Measurements from ENCODE around the gene GNG2.

Gene GNG2

DNA sequence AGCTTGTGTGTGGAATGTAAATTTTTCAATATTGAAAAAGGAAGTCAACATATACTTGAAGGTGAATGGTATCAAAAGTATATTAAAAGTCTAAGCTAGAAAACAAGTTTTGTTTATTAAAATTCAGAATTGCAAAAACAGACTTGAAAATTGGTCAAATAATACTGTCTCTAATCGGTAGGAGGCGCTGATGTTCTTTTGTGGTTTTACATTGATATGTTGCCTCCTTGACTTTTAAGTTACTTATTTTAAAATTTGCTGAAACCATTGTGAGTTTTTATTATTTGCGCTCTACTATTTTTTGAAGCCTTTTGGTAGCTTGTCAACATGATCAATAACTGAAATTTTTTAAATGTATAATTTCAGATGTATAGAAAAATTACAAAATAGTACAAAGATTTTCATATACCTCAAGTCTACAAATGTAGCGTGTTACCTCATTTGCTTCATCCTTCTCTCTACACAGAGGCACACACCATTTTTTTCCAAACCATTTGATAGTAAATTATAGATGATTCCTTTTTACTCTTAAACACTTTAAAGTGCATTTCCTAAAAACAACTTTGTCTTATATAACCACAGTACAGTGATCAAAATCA is 135.8 kb downstream of the GNG2 start:
- Histone ChIP-seq H2BK15ac (ENCODE audit: low read length) (no peak overlapping the region), H4K91ac (ENCODE audit: low read depth, low read length, poor library complexity) (no peak overlapping the region), H3K36me3 (replicated peaks in 1 of 2; ENCODE audit: control insufficient read depth in 2 of 2, insufficient read depth in 2 of 2, low read length in 2 of 2) (peaks cover 5 to 100% of the 10 kb centered on the region in 2 donors), H4K8ac (ENCODE audit: low read depth, low read length) (no peak overlapping the region), H3K9me3 (replicated peaks in 1 of 2; ENCODE audit: control insufficient read depth in 2 of 2, insufficient read depth in 1 of 2, low read depth in 1 of 2, low read length in 2 of 2) (no peaks in the 10 kb centered on the region), H3K14ac (ENCODE audit: low read length) (no peak overlapping the region), H2BK5ac (ENCODE audit: low read length) (no peak overlapping the region), H3K4ac (ENCODE audit: low read length) (no peak overlapping the region), H3K23ac (ENCODE audit: low read depth, low read length, poor library complexity) (no peak overlapping the region), H2AK5ac (ENCODE audit: low read depth, low read length) (no peak overlapping the region), H3K4me3 (ENCODE audit: low read length in 2 of 2) (no peak overlapping the region), H3K18ac (ENCODE audit: low read length) (no peak overlapping the region), H3K4me2 (ENCODE audit: insufficient read depth, low read length, poor library complexity, severe bottlenecking) (no peak overlapping the region), H2AFZ (ENCODE audit: low read length) (no peak overlapping the region), H3K27ac (replicated peaks; ENCODE audit: low read length) (no peak overlapping the region), H3K27me3 (ENCODE audit: control insufficient read depth in 3 of 3, insufficient read depth in 3 of 3, low read depth in 1 of 3, low read length in 3 of 3) (no peaks in the 10 kb centered on the region), H2BK120ac (ENCODE audit: low read depth, low read length) (no peak overlapping the region), H3K9ac (ENCODE audit: low read depth, low read length, poor library complexity) (no peak overlapping the region), H3K4me1 (ENCODE audit: control insufficient read depth in 2 of 2, insufficient read depth in 1 of 2, low read depth in 1 of 2, low read length in 2 of 2) (no peaks in the 10 kb centered on the region), H3K79me1 (ENCODE audit: low read depth, low read length) (peaks cover 3% of the 10 kb centered on the region), H2BK12ac (ENCODE audit: low read length) (no peak overlapping the region)
- DNase-seq (ENCODE audit: low spot score) = no peak
- whole genome bisulfite sequencing, 2 donors (ENCODE audit: extremely low coverage in 2 of 2, insufficient read length in 2 of 2, insufficient replicate concordance in 1 of 2) = no CpG with 5 or more reads among the region's 4 CpGs

DNA sequence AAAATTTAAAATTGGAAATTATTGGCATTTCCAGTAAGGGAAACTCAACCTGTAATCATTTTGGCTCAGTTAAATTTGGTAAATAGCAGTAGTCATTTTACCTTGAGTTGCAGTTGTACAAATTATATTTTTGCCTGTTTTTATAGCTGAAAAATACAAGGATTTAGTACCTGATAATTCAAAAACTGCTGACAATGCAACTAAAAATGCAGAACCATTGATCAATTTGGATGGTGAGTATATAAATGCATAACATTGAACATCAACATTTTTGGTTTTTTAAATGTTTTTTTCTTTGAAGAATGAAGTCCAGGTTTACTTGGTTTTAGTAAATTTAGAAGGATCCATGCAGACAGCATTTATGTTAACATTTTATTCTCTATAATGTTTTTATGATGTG is 137.9 kb downstream of the GNG2 start:
- H2AK5ac ChIP-seq (ENCODE audit: low read depth, low read length) = no peak overlapping the region
- no peak overlapping the region for H4K8ac ChIP-seq (ENCODE audit: low read depth, low read length)
- no peak overlapping the region for H3K4me2 ChIP-seq (ENCODE audit: insufficient read depth, low read length, poor library complexity, severe bottlenecking)
- H3K18ac ChIP-seq (ENCODE audit: low read length) = no peak overlapping the region
- H3K9me3 ChIP-seq (replicated peaks in 1 of 2; ENCODE audit: control insufficient read depth in 2 of 2, insufficient read depth in 1 of 2, low read depth in 1 of 2, low read length in 2 of 2) = no peaks in the 10 kb centered on the region
- H2AFZ ChIP-seq (ENCODE audit: low read length) = no peak overlapping the region
- H2BK12ac ChIP-seq (ENCODE audit: low read length) = no peak overlapping the region
- H2BK5ac ChIP-seq (ENCODE audit: low read length) = no peak overlapping the region
- H3K23ac ChIP-seq (ENCODE audit: low read depth, low read length, poor library complexity) = no peak overlapping the region
- H3K27ac ChIP-seq (replicated peaks; ENCODE audit: low read length) = no peak overlapping the region
- no peak overlapping the region for H2BK15ac ChIP-seq (ENCODE audit: low read length)
- H3K4me3 ChIP-seq (ENCODE audit: low read length in 2 of 2) = no peak overlapping the region
- H2BK120ac ChIP-seq (ENCODE audit: low read depth, low read length) = no peak overlapping the region
- DNase-seq (ENCODE audit: low spot score) = no peak
- H3K79me1 ChIP-seq (ENCODE audit: low read depth, low read length) = no peaks in the 10 kb centered on the region
- H3K4ac ChIP-seq (ENCODE audit: low read length) = no peak overlapping the region
- peaks cover 2% of the 10 kb centered on the region in 2 donors for H3K4me1 ChIP-seq (ENCODE audit: control insufficient read depth in 2 of 2, insufficient read depth in 1 of 2, low read depth in 1 of 2, low read length in 2 of 2)
- no peak overlapping the region for H3K14ac ChIP-seq (ENCODE audit: low read length)
- no peak overlapping the region for H3K9ac ChIP-seq (ENCODE audit: low read depth, low read length, poor library complexity)
- H3K27me3 ChIP-seq (ENCODE audit: control insufficient read depth in 3 of 3, insufficient read depth in 3 of 3, low read depth in 1 of 3, low read length in 3 of 3) = no peaks in the 10 kb centered on the region
- peaks cover 7 to 100% of the 10 kb centered on the region in 2 donors for H3K36me3 ChIP-seq (replicated peaks in 1 of 2; ENCODE audit: control insufficient read depth in 2 of 2, insufficient read depth in 2 of 2, low read length in 2 of 2)
- no peak overlapping the region for H4K91ac ChIP-seq (ENCODE audit: low read depth, low read length, poor library complexity)

DNA sequence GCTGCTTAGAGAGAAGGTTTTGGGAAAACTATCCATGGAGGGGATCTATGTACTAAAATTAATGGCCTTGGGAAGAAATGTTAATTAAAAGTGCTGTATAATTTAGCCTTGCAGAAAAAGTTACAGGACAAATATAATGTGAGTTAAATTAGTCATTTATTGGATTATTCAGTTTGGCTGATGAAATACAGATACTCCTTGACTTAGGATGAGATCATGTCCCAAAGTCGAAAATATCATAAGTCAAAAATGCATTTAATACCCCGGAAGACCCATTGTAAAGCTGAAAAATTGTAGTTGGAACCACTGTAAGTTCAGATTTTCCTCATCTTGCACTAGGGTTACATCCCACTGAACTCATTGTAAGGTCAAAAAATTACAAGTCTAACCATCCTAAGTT is 138.7 kb downstream of the GNG2 start:
- H3K36me3 ChIP-seq (replicated peaks in 1 of 2; ENCODE audit: control insufficient read depth in 2 of 2, insufficient read depth in 2 of 2, low read length in 2 of 2) = peaks cover 8 to 100% of the 10 kb centered on the region in 2 donors
- H3K79me1 ChIP-seq (ENCODE audit: low read depth, low read length) = no peaks in the 10 kb centered on the region
- H3K4me3 ChIP-seq (ENCODE audit: low read length in 2 of 2) = no peak overlapping the region
- WGBS, 2 donors (ENCODE audit: extremely low coverage in 2 of 2, insufficient read length in 2 of 2, insufficient replicate concordance in 1 of 2) = no CpG with 5 or more reads among the region's 2 CpGs
- H4K8ac ChIP-seq (ENCODE audit: low read depth, low read length) = no peak overlapping the region
- no peak overlapping the region for H3K23ac ChIP-seq (ENCODE audit: low read depth, low read length, poor library complexity)
- no peak overlapping the region for H4K91ac ChIP-seq (ENCODE audit: low read depth, low read length, poor library complexity)
- H2BK15ac ChIP-seq (ENCODE audit: low read length) = no peak overlapping the region
- H2BK5ac ChIP-seq (ENCODE audit: low read length) = no peak overlapping the region
- no peak overlapping the region for H2BK120ac ChIP-seq (ENCODE audit: low read depth, low read length)
- H3K18ac ChIP-seq (ENCODE audit: low read length) = no peak overlapping the region
- H3K27ac ChIP-seq (replicated peaks; ENCODE audit: low read length) = no peak overlapping the region
- DNase-seq (ENCODE audit: low spot score) = no peak
- no peak overlapping the region for H2AK5ac ChIP-seq (ENCODE audit: low read depth, low read length)
- no peak overlapping the region for H3K4me2 ChIP-seq (ENCODE audit: insufficient read depth, low read length, poor library complexity, severe bottlenecking)
- no peak overlapping the region for H3K4ac ChIP-seq (ENCODE audit: low read length)
- H3K9me3 ChIP-seq (replicated peaks in 1 of 2; ENCODE audit: control insufficient read depth in 2 of 2, insufficient read depth in 1 of 2, low read depth in 1 of 2, low read length in 2 of 2) = no peaks in the 10 kb centered on the region
- no peak overlapping the region for H2BK12ac ChIP-seq (ENCODE audit: low read length)
- H3K27me3 ChIP-seq (ENCODE audit: control insufficient read depth in 3 of 3, insufficient read depth in 3 of 3, low read depth in 1 of 3, low read length in 3 of 3) = no peaks in the 10 kb centered on the region
- H3K14ac ChIP-seq (ENCODE audit: low read length) = no peak overlapping the region
- peaks cover 2% of the 10 kb centered on the region in 2 donors for H3K4me1 ChIP-seq (ENCODE audit: control insufficient read depth in 2 of 2, insufficient read depth in 1 of 2, low read depth in 1 of 2, low read length in 2 of 2)
- H2AFZ ChIP-seq (ENCODE audit: low read length) = no peak overlapping the region
- no peak overlapping the region for H3K9ac ChIP-seq (ENCODE audit: low read depth, low read length, poor library complexity)

DNA sequence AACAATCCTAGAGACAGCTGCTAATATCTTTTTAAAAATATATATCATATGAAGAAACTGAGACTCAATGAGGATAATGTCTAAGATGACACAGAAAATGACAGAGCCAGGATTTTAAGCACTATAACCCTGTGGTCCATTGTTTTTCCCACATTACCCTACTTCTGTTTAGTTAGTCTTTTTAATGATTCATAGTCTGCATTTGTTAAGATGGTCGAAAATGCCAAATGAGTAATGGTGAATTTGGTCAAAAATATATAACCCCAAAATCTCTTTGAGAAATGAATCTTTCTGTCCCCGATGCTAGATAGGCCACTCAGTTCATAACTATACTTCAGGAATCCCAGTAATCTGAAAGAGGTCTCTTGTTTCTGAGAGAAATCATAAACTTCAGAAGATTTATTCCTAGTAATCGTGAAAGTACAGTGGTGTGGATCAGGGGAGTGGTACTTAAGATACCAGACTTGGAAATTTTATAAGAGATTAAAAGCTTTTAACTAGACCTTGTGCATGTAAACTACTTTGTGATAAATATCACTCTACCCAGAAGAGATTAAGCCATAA is 139.7 kb downstream of the GNG2 start:
- Histone ChIP-seq H2AK5ac (ENCODE audit: low read depth, low read length) (no peak overlapping the region), H3K18ac (ENCODE audit: low read length) (no peak overlapping the region), H2BK15ac (ENCODE audit: low read length) (no peak overlapping the region), H2BK120ac (ENCODE audit: low read depth, low read length) (no peak overlapping the region), H4K91ac (ENCODE audit: low read depth, low read length, poor library complexity) (no peak overlapping the region), H3K79me1 (ENCODE audit: low read depth, low read length) (no peaks in the 10 kb centered on the region), H3K4me3 (ENCODE audit: low read length in 2 of 2) (no peak overlapping the region), H2BK5ac (ENCODE audit: low read length) (no peak overlapping the region), H3K4me1 (ENCODE audit: control insufficient read depth in 2 of 2, insufficient read depth in 1 of 2, low read depth in 1 of 2, low read length in 2 of 2) (peaks cover 2% of the 10 kb centered on the region in 2 donors), H3K14ac (ENCODE audit: low read length) (no peak overlapping the region), H3K23ac (ENCODE audit: low read depth, low read length, poor library complexity) (no peak overlapping the region), H2AFZ (ENCODE audit: low read length) (no peak overlapping the region), H3K4me2 (ENCODE audit: insufficient read depth, low read length, poor library complexity, severe bottlenecking) (no peak overlapping the region), H3K9ac (ENCODE audit: low read depth, low read length, poor library complexity) (no peak overlapping the region), H4K8ac (ENCODE audit: low read depth, low read length) (no peak overlapping the region), H3K9me3 (replicated peaks in 1 of 2; ENCODE audit: control insufficient read depth in 2 of 2, insufficient read depth in 1 of 2, low read depth in 1 of 2, low read length in 2 of 2) (no peaks in the 10 kb centered on the region), H3K27ac (replicated peaks; ENCODE audit: low read length) (no peak overlapping the region), H3K36me3 (replicated peaks in 1 of 2; ENCODE audit: control insufficient read depth in 2 of 2, insufficient read depth in 2 of 2, low read length in 2 of 2) (peaks cover 11 to 100% of the 10 kb centered on the region in 2 donors), H3K27me3 (ENCODE audit: control insufficient read depth in 3 of 3, insufficient read depth in 3 of 3, low read depth in 1 of 3, low read length in 3 of 3) (no peaks in the 10 kb centered on the region), H3K4ac (ENCODE audit: low read length) (no peak overlapping the region), H2BK12ac (ENCODE audit: low read length) (no peak overlapping the region)
- DNase-seq (ENCODE audit: low spot score) = no peak
- WGBS, 2 donors (ENCODE audit: extremely low coverage in 2 of 2, insufficient read length in 2 of 2, insufficient replicate concordance in 1 of 2) = no CpG with 5 or more reads among the region's 3 CpGs
